ENCODE data around the gene PARP12. TPM values are rescaled to one million over a fixed set of nuclear protein-coding genes. Genes with fewer than 3 reads are reported as not detected.

The PARP12 gene
- total and polyA plus RNA-seq, 2 of the 8 experiments (the other 6 are each of a cell fraction or from before 2014, with no cell fraction given) = 9.0 to 21.5 TPM

DNA sequence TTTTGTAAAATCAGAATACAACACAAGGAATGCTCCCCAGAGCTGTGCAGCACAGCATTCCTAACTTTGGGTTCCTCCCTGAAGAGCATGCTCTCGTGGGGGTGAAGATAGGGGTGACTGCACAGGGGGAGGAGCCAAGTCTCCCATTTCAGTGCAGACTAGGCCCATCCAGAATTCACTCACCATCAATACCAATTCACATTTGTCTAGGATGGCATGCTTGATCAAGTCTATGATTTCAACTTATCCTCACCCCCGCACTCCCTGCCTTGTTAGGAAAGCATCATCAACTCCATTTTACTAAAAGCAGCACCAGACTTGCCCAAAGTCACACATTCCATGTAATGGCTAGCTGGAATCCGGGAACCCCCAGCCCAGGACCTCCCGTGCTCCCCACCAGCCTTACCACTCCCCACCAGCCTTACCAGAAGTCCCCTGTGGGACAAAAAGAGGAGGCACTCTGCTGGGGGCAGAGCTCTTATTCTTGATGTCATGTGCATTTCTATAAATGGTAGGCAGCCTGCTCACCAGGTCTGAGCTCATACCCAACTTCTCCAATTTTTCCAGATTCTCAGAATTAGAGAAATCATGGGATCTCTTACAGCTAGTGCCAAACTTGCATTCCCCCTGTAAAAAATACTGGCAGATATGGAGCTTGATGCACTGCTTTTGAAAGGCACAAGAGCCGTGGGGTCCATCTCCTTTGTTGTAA, 6.2 kb downstream of the PARP12 start:
- Histone ChIP-seq H3K36me3 (ENCODE audit: control insufficient read depth in 2 of 4, insufficient read depth in 4 of 4, low read length in 3 of 4) (no peaks in the 10 kb centered on the region), H2BK12ac (ENCODE audit: low read depth, low read length) (no peak overlapping the region), H4K5ac (ENCODE audit: insufficient read length, low read depth, low read length) (no peak overlapping the region), H2BK120ac (replicated peaks; ENCODE audit: low read depth, low read length) (no peak overlapping the region), H3K79me2 (ENCODE audit: control insufficient read depth in 1 of 2, insufficient read depth in 2 of 2, low read length in 2 of 2) (no peaks in the 10 kb centered on the region), H3K9me3 (ENCODE audit: insufficient read depth in 2 of 2, low read depth in 1 of 2, low read length in 1 of 2) (no peaks in the 10 kb centered on the region), H4K91ac (replicated peaks; ENCODE audit: insufficient read length, low read length) (no peak overlapping the region), H3K79me1 (ENCODE audit: low read depth, low read length) (no peaks in the 10 kb centered on the region), H2BK15ac (ENCODE audit: low read length) (no peak overlapping the region), H4K20me1 (replicated peaks in 1 of 2; ENCODE audit: control insufficient read depth in 1 of 2, insufficient read depth in 2 of 2, low read length in 2 of 2) (peaks cover 0 to 2% of the 10 kb centered on the region in 2 experiments), H2AK5ac (ENCODE audit: low read depth, low read length) (no peak overlapping the region), H3K27ac (ENCODE audit: low read depth, low read length) (no peak overlapping the region), H3K56ac (replicated peaks; ENCODE audit: insufficient read length, low read depth, low read length) (no peak overlapping the region), H3K9ac (replicated peaks in 1 of 4; ENCODE audit: extremely low read depth in 1 of 4, low read depth in 3 of 4, low read length in 3 of 4) (no peak overlapping the region; a peak in 1 of 7 replicates), H3K4ac (replicated peaks; ENCODE audit: insufficient read length, low read depth, low read length) (no peak overlapping the region), H3K23me2 (ENCODE audit: low read depth, low read length) (no peaks in the 10 kb centered on the region), H3K4me2 (ENCODE audit: insufficient read depth in 1 of 2, low read depth in 2 of 2, low read length in 2 of 2) (no peak overlapping the region), H3K4me3 (ENCODE audit: extremely low read depth in 1 of 4, insufficient read depth in 2 of 4, low read depth in 3 of 4, low read length in 4 of 4) (no peak overlapping the region), H2AFZ (ENCODE audit: low read length) (no peak overlapping the region), H3K27me3 (replicated peaks in 1 of 4; ENCODE audit: control insufficient read depth in 3 of 4, extremely low read depth in 1 of 4, insufficient read depth in 3 of 4, low read length in 3 of 4) (peaks cover 0 to 4% (median 3%) of the 10 kb centered on the region in 4 experiments; a peak in 4 of 7 replicates), H3K14ac (ENCODE audit: insufficient read length) (no peak overlapping the region), H3K4me1 (replicated peaks in 1 of 4; ENCODE audit: control insufficient read depth in 3 of 4, insufficient read depth in 4 of 4, low read length in 3 of 4) (no peaks in the 10 kb centered on the region), H3K23ac (ENCODE audit: insufficient read length) (no peak overlapping the region), H3K18ac (ENCODE audit: extremely low read depth, low read length) (no peak overlapping the region), H4K8ac (ENCODE audit: extremely low read depth, insufficient read depth, low read length) (no peak overlapping the region), H2BK20ac (ENCODE audit: low read length) (no peak overlapping the region), H2BK5ac (ENCODE audit: low read depth, low read length) (no peak overlapping the region)
- POLR2A ChIA-PET (ENCODE audit: partially characterized antibody) = no interaction called here
- 85% methylated on average over 5 of the region's 5 CpGs; no CpG with 5 or more reads in 1 of the 2 experiments for WGBS, 2 experiments (ENCODE audit: extremely low coverage in 1 of 2, insufficient coverage in 1 of 2, insufficient read length in 1 of 2, insufficient replicate concordance in 2 of 2, low coverage in 1 of 2, low lambda C conversion rate in 2 of 2, missing lambda C conversion rate in 1 of 2)
- CTCF ChIA-PET (ENCODE audit: partially characterized antibody) = interaction anchor here (0.6 to 2.2 kb wide), 4 partner anchors 22 to 455 kb away, joined by 3 to 9 read pairs (median 3); no protein-coding TSS in a partner anchor
- DNase-seq (ENCODE audit: low read depth in 1 of 2, low spot score in 2 of 2) (peak in 1 of 2 experiments; percentile 7), FAIRE-seq (no peak)
- TF ChIP-seq KDM4A (IDR thresholded peaks at IDR 0.05; ENCODE audit: low read depth, low read length, severe bottlenecking) = no peak
- no peak for TF ChIP-seq CEBPB (IDR thresholded peaks at IDR 0.05; ENCODE audit: low read depth, low read length)
- TF ChIP-seq SRF (IDR thresholded peaks at IDR 0.05; ENCODE audit: low read depth, low read length) = no peak
- no peak for TF ChIP-seq CBX8 (IDR thresholded peaks at IDR 0.05; ENCODE audit: borderline replicate concordance, low read depth, low read length)
- TF ChIP-seq TEAD4 (IDR thresholded peaks at IDR 0.05; ENCODE audit: low read depth, low read length) = no peak
- no peak for TF ChIP-seq JUN (IDR thresholded peaks at IDR 0.05; ENCODE audit: low read depth, low read length)
- no peak for TF ChIP-seq EGR1 (IDR thresholded peaks at IDR 0.05; ENCODE audit: borderline replicate concordance, low read depth, low read length)
- no peak for TF ChIP-seq RNF2 (IDR thresholded peaks at IDR 0.05; ENCODE audit: borderline replicate concordance, low read depth, low read length, missing control alignments, poor library complexity, severe bottlenecking)
- no peak for TF ChIP-seq SUZ12 (IDR thresholded peaks at IDR 0.05; ENCODE audit: low read length)
- no peak for TF ChIP-seq FOSL1 (IDR thresholded peaks at IDR 0.05; ENCODE audit: insufficient read depth, low read depth, low read length)
- TF ChIP-seq CBX5 (IDR thresholded peaks at IDR 0.05; ENCODE audit: low read depth, low read length) = no peak

Data from H1 (cell line).